Smooth muscle cell (in vitro differentiated cells): ENCODE results near the gene TSPAN7. TPM values are rescaled to one million over a fixed set of nuclear protein-coding genes. Genes with fewer than 3 reads are reported as not detected.

Experiments
- DNase-seq: peaks from one replicate; lab custom pipeline; 2025; ENCODE audit not compliant: unreplicated experiment; lab: John Stamatoyannopoulos, UW
- H2AFZ ChIP-seq: fragments of 200-600 bp; sonication (generic); 2 replicates; pipeline ENCODE4 v1.6.0; 2016; ENCODE audit warnings: antibody characterized with exemption, low read depth, mild to moderate bottlenecking
- H3F3A ChIP-seq: fragments of 200-600 bp; sonication (generic); 2 replicates; pipeline ENCODE4 v1.6.0; 2017; ENCODE audit warnings: antibody characterized with exemption, low read depth
- H3K27ac ChIP-seq: fragments of 200-600 bp; sonication (generic); 2 replicates; pipeline ENCODE4 v1.5.1; 2016; ENCODE audit warnings: low read depth, mild to moderate bottlenecking
- H3K27me3 ChIP-seq: fragments of 200-600 bp; sonication (generic); 2 replicates; pipeline ENCODE4 v1.6.1; 2016; ENCODE audit warnings: low read depth, mild to moderate bottlenecking
- H3K36me3 ChIP-seq: fragments of 200-600 bp; sonication (generic); 2 replicates; pipeline ENCODE4 v1.5.1; 2016; ENCODE audit warnings: low read depth
- H3K4me1 ChIP-seq: fragments of 200-600 bp; sonication (generic); 2 replicates; pipeline ENCODE4 v1.5.1; 2016; ENCODE audit warnings: low read depth
- H3K4me2 ChIP-seq: fragments of 200-600 bp; sonication (generic); 2 replicates; pipeline ENCODE4 v1.6.0; 2016; ENCODE audit warnings: mild to moderate bottlenecking
- H3K4me3 ChIP-seq: fragments of 200-600 bp; sonication (generic); 2 replicates; pipeline ENCODE4 v1.5.1; 2016; ENCODE audit warnings: mild to moderate bottlenecking
- H3K79me2 ChIP-seq: fragments of 200-600 bp; sonication (generic); 2 replicates; pipeline ENCODE4 v1.6.0; 2016; ENCODE audit warnings: low read depth, mild to moderate bottlenecking
- H3K9ac ChIP-seq: fragments of 200-600 bp; sonication (generic); 2 replicates; pipeline ENCODE4 v1.6.0; 2016; ENCODE audit warnings: low read depth
- H3K9me3 ChIP-seq: fragments of 200-600 bp; sonication (generic); replicated peaks from 2 replicates; pipeline ENCODE4 v1.5.1; 2016; ENCODE audit warnings: low read depth
- H4K20me1 ChIP-seq: fragments of 200-600 bp; sonication (generic); 2 replicates; pipeline ENCODE4 v1.6.0; 2016; ENCODE audit warnings: low read depth
- WGBS: methylation state at CpG from one replicate; pipeline ENCODE4 v1.1.7; 2016; ENCODE audit warnings: low lambda C conversion rate; 5-methylcytosine and 5-hydroxymethylcytosine counted together
- polyA plus RNA-seq: library from polyadenylated mRNA; unstranded; fragments of >200 nt; fragmentation: Nextera tagmentation; extraction: Ambion mirVana; gene quantifications from 2 replicates; pipeline ENCODE4 v1.2.1, GENCODE V29; 2016
- total RNA-seq: library from RNA; depleted of rRNA; stranded (reverse); fragments of >200 nt; gene quantifications from 2 replicates; pipeline ENCODE4 v1.2.3, GENCODE V29; 2014
- TF ChIP-seq, protein P1 (sequence below): fragments of 200-600 bp; sonication (generic); IDR thresholded peaks from 2 replicates; pipeline ENCODE4 v1.5.1; 2017; ENCODE audit warnings: borderline replicate concordance, mild to moderate bottlenecking, antibody characterized with exemption; ENCODE audit not compliant: insufficient read depth, poor library complexity, severe bottlenecking

Gene TSPAN7
- total and polyA plus RNA-seq, 2 experiments from 2014 or later: 1.5 to 3.9 TPM

- Histone ChIP-seq H3F3A (no peaks in the 10 kb centered on the region), H3K4me3 (no peak overlapping the region), H3K36me3 (no peaks in the 10 kb centered on the region), H3K9ac (no peak overlapping the region), H2AFZ (no peak overlapping the region), H4K20me1 (no peaks in the 10 kb centered on the region), H3K9me3 (no peaks in the 10 kb centered on the region), H3K79me2 (no peaks in the 10 kb centered on the region), H3K4me2 (no peak overlapping the region), H3K27me3 (no peaks in the 10 kb centered on the region), H3K4me1 (no peaks in the 10 kb centered on the region), H3K27ac (no peak overlapping the region)
- TF ChIP-seq, protein P1, sequence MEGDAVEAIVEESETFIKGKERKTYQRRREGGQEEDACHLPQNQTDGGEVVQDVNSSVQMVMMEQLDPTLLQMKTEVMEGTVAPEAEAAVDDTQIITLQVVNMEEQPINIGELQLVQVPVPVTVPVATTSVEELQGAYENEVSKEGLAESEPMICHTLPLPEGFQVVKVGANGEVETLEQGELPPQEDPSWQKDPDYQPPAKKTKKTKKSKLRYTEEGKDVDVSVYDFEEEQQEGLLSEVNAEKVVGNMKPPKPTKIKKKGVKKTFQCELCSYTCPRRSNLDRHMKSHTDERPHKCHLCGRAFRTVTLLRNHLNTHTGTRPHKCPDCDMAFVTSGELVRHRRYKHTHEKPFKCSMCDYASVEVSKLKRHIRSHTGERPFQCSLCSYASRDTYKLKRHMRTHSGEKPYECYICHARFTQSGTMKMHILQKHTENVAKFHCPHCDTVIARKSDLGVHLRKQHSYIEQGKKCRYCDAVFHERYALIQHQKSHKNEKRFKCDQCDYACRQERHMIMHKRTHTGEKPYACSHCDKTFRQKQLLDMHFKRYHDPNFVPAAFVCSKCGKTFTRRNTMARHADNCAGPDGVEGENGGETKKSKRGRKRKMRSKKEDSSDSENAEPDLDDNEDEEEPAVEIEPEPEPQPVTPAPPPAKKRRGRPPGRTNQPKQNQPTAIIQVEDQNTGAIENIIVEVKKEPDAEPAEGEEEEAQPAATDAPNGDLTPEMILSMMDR: no peak
- DNase-seq: no peak
- 79% methylated on average over 2 of the region's 2 CpGs for WGBS
Observed at GRCh38 chrX:38634665-38635064, 73.3 kb downstream of the TSPAN7 start.

DNA sequence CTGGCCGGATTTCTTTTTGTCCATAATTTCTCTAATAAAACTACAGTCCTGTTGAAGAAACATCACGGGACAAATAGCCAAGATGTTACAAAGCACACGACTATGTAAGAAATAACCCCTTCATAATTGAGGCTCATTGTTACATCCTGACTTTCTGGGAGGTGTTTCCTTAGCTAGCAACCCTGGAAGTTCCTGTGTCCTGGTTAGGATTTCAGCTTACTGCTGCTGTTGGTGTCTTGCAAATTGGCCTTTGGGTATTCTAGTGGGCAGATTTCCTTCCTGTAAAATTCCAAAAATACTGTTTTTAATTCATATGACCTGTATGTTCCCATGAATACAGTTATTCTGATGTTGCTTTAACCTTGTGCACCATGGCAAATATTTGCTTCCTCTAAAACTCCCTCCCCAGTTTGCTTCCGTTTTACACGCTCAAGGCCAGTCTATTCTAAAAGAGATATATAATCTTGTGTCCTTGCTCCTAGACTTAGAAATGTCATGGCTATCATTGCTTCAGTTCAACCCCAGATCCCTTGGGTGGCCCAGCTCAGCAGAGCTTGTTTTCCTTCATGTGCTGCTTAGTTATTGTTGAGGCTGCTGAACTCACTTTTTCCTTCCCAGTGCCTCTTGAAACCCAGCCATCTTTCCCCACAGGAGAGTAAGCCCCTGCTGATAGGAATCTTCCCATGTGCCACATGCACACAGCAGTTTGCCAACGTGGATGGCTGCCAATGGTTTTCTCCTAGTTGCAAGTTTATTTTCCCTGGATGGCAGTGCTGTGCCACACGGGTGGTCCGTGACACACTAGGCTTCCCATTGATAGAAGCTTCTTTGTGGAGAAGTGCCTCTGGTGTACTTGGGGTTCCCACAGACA lies 75.8 kb downstream of the TSPAN7 start:
- Histone ChIP-seq H3K9ac (no peak overlapping the region), H3K9me3 (no peaks in the 10 kb centered on the region), H3K27me3 (no peaks in the 10 kb centered on the region), H3K4me2 (no peak overlapping the region), H3F3A (no peaks in the 10 kb centered on the region), H3K4me3 (no peak overlapping the region), H3K79me2 (no peaks in the 10 kb centered on the region), H3K27ac (no peak overlapping the region), H2AFZ (no peak overlapping the region), H3K36me3 (no peaks in the 10 kb centered on the region), H3K4me1 (no peaks in the 10 kb centered on the region), H4K20me1 (no peaks in the 10 kb centered on the region)
- TF ChIP-seq, protein P1: no peak
- 73% methylated on average over 8 of the region's 8 CpGs for WGBS
- DNase-seq: no peak

GRCh38 chrX:38638952-38639529 lies 77.7 kb downstream of the TSPAN7 start:
- Histone ChIP-seq H3K4me1 (no peaks in the 10 kb centered on the region), H3K4me2 (no peak overlapping the region), H3K4me3 (no peak overlapping the region), H4K20me1 (no peaks in the 10 kb centered on the region), H3K9ac (no peak overlapping the region), H3K36me3 (no peaks in the 10 kb centered on the region), H3K27me3 (no peaks in the 10 kb centered on the region), H3K27ac (no peak overlapping the region), H3F3A (no peaks in the 10 kb centered on the region), H3K79me2 (no peaks in the 10 kb centered on the region), H2AFZ (no peak overlapping the region), H3K9me3 (no peaks in the 10 kb centered on the region)
- no peak for DNase-seq
- WGBS: 48% methylated on average over 5 of the region's 5 CpGs
- TF ChIP-seq, protein P1: no peak

DNA sequence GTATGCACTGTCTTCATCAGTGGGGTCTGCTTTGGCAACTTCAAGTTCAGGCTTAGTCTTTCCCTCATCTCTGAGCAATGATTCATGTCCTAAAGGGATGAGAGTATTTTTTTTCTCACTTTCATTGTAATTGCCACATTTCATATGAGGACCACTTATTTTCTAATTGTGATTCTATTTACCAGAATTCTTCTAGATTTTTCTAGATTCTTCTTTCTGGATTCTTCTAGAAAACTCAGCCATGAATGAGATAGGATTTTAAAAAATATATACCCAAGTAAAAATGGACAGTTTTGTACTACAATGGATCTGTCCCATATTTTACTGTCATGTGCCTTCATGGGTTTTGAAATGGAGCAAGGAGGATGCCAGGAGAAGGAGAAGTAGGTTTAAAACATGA lies 78.4 kb downstream of the TSPAN7 start:
- no peaks in the 10 kb centered on the region for H3K4me1 ChIP-seq
- no peak overlapping the region for H2AFZ ChIP-seq
- no peak overlapping the region for H3K9ac ChIP-seq
- H4K20me1 ChIP-seq: no peaks in the 10 kb centered on the region
- no peaks in the 10 kb centered on the region for H3F3A ChIP-seq
- H3K36me3 ChIP-seq: no peaks in the 10 kb centered on the region
- DNase-seq: no peak
- H3K27ac ChIP-seq: no peak overlapping the region
- H3K4me2 ChIP-seq: no peak overlapping the region
- H3K27me3 ChIP-seq: no peaks in the 10 kb centered on the region
- no peaks in the 10 kb centered on the region for H3K9me3 ChIP-seq
- no peaks in the 10 kb centered on the region for H3K79me2 ChIP-seq
- H3K4me3 ChIP-seq: no peak overlapping the region
- TF ChIP-seq, protein P1: no peak
